ENCODE data around the gene LPP.

GRCh38 chr3:188404701-188405100 lies 250.7 kb downstream of the LPP start:
- TF ChIP-seq, protein P1, sequence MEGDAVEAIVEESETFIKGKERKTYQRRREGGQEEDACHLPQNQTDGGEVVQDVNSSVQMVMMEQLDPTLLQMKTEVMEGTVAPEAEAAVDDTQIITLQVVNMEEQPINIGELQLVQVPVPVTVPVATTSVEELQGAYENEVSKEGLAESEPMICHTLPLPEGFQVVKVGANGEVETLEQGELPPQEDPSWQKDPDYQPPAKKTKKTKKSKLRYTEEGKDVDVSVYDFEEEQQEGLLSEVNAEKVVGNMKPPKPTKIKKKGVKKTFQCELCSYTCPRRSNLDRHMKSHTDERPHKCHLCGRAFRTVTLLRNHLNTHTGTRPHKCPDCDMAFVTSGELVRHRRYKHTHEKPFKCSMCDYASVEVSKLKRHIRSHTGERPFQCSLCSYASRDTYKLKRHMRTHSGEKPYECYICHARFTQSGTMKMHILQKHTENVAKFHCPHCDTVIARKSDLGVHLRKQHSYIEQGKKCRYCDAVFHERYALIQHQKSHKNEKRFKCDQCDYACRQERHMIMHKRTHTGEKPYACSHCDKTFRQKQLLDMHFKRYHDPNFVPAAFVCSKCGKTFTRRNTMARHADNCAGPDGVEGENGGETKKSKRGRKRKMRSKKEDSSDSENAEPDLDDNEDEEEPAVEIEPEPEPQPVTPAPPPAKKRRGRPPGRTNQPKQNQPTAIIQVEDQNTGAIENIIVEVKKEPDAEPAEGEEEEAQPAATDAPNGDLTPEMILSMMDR (IDR thresholded peaks at IDR 0.05) = no peak
- TF ChIP-seq EP300 (IDR thresholded peaks at IDR 0.05) (no peak), POLR2AphosphoS5 (IDR thresholded peaks at IDR 0.05) (no peak)
